ENCODE data around the gene RNASEL.

- no peak for TF ChIP-seq CTCF (optimal IDR thresholded peaks at IDR 0.05 in 1 of 3, IDR thresholded peaks at IDR 0.05 in 1 of 3, conservative IDR thresholded peaks at IDR 0.05 in 1 of 3; ENCODE audit: extremely low read depth in 1 of 3, insufficient read depth in 2 of 3, low read length in 3 of 3)
- no peak for TF ChIP-seq EZH2 (IDR thresholded peaks at IDR 0.05; ENCODE audit: low read length)
These were observed 26.0 kb downstream of the RNASEL start for GRCh38 chr1:182563095-182563494.
